Measurements from ENCODE around the gene WNK2.

WNK2 gene

DNA sequence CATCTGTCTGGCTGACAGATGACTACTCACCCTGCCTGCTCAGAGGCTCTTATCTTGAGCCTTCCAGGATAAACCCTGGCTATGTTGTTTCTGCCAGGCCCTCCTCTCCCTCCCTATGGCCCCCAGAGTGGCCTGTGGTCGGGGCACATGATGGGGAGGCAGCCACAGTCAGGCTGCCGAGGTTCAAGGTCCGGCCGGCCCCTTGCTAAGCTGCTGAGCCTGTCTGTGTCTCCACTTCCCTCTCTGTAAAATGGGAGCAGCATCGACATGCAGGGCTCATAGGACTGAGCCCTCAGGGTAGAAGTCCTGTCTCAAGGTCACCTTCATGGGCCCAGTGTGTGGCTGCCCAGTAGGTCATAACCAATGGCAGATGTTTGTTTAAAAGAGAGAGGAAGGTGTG, 28.5 kb downstream of the WNK2 start:
- no peak overlapping the region for H4K8ac ChIP-seq (ENCODE audit: low read length)
- no peak for DNase-seq
- WGBS = 68% methylated on average over 5 of the region's 5 CpGs
- no peak overlapping the region for H3K18ac ChIP-seq (ENCODE audit: low read depth in 1 of 2, low read length in 2 of 2)
- no peak overlapping the region for H2AK5ac ChIP-seq (ENCODE audit: low read length, severe bottlenecking)
- no peaks in the 10 kb centered on the region for H3K36me3 ChIP-seq (ENCODE audit: control insufficient read depth in 1 of 2, insufficient read depth in 2 of 2, low read depth in 1 of 2, low read length in 2 of 2)
- H3K4ac ChIP-seq (ENCODE audit: low read depth in 1 of 2, low read length in 2 of 2) = no peak overlapping the region
- no peak overlapping the region for H4K91ac ChIP-seq (ENCODE audit: low read length)
- H3K4me2 ChIP-seq (ENCODE audit: low read length, poor library complexity, severe bottlenecking) = no peak overlapping the region
- H3K9ac ChIP-seq (ENCODE audit: low read length) = no peak overlapping the region
- H3K4me3 ChIP-seq (ENCODE audit: insufficient read depth in 1 of 2, low read depth in 1 of 2, low read length in 2 of 2) = no peak overlapping the region
- no peak overlapping the region for H3K14ac ChIP-seq (ENCODE audit: low read length in 2 of 2)
- no peak overlapping the region for H3K23ac ChIP-seq (ENCODE audit: low read length in 2 of 2)
- H2BK15ac ChIP-seq (ENCODE audit: low read depth, poor library complexity, severe bottlenecking) = no peak overlapping the region
- no peaks in the 10 kb centered on the region for H3K79me1 ChIP-seq (replicated peaks; ENCODE audit: low read length, poor library complexity, severe bottlenecking)
- no peak overlapping the region for H2BK5ac ChIP-seq (ENCODE audit: low read depth, low read length, poor library complexity, severe bottlenecking)
- no peaks in the 10 kb centered on the region for H3K27me3 ChIP-seq (ENCODE audit: control insufficient read depth in 1 of 2, insufficient read depth in 1 of 2, low read length in 2 of 2)
- H2AFZ ChIP-seq (ENCODE audit: low read depth, low read length) = no peak overlapping the region
- no peak overlapping the region for H2BK12ac ChIP-seq (ENCODE audit: low read length in 2 of 2)
- H3K4me1 ChIP-seq (ENCODE audit: control insufficient read depth, insufficient read depth, low read depth, low read length) = no peaks in the 10 kb centered on the region
- H3K27ac ChIP-seq (ENCODE audit: low read length, poor library complexity, severe bottlenecking) = no peak overlapping the region
- peaks cover 14% of the 10 kb centered on the region for H3K9me3 ChIP-seq (ENCODE audit: control insufficient read depth, low read length)
- H2BK120ac ChIP-seq (ENCODE audit: low read depth, low read length) = no peak overlapping the region

DNA sequence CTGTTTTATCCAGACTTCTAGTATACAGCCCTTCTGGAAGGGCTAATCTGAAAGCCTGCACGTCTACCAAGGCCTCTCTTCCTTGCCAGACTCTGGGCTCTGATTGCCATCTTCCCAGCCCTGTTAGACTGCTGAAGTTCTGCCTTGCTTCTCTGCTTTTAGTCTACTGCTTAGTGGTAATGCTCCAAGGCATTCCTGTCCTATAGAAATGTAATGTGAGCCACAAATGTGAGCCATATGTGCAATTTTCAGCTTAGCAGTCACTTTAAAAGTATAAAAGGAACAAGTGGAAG, 32.1 kb downstream of the WNK2 start:
- H3K27ac ChIP-seq (ENCODE audit: low read length, poor library complexity, severe bottlenecking) = no peak overlapping the region

DNA sequence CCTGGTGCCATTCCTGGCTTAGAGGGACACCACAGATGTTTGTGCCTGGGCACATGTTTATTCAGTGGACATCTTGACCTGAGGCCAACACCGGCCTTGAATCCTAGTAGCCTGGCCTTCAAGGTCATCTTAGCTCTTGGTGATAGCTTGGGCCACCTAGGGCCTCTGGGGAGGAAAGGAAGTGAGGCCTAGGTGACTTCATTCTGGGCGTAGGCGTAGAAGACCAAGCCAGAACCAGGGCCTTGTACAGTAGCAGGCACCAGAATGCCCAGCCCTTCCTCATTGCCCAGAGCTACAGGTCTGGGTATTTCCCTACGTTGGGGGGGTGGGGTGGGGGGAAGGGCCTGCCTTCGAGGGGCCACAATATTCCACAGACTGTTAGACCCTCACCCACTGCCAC, 33.8 kb downstream of the WNK2 start:
- no peak overlapping the region for H3K14ac ChIP-seq (ENCODE audit: low read length in 2 of 2)
- H2AK5ac ChIP-seq (ENCODE audit: low read length, severe bottlenecking) = no peak overlapping the region
- no peak overlapping the region for H3K4me3 ChIP-seq (ENCODE audit: insufficient read depth in 1 of 2, low read depth in 1 of 2, low read length in 2 of 2)
- no peak overlapping the region for H2BK120ac ChIP-seq (ENCODE audit: low read depth, low read length)
- no peak overlapping the region for H3K4ac ChIP-seq (ENCODE audit: low read depth in 1 of 2, low read length in 2 of 2)
- H3K9me3 ChIP-seq (ENCODE audit: control insufficient read depth, low read length) = peaks cover 14% of the 10 kb centered on the region
- H3K36me3 ChIP-seq (ENCODE audit: control insufficient read depth in 1 of 2, insufficient read depth in 2 of 2, low read depth in 1 of 2, low read length in 2 of 2) = no peaks in the 10 kb centered on the region
- H4K8ac ChIP-seq (ENCODE audit: low read length) = no peak overlapping the region
- H2BK15ac ChIP-seq (ENCODE audit: low read depth, poor library complexity, severe bottlenecking) = no peak overlapping the region
- no peaks in the 10 kb centered on the region for H3K79me1 ChIP-seq (replicated peaks; ENCODE audit: low read length, poor library complexity, severe bottlenecking)
- WGBS = 65% methylated on average over 4 of the region's 5 CpGs
- no peaks in the 10 kb centered on the region for H3K4me1 ChIP-seq (ENCODE audit: control insufficient read depth, insufficient read depth, low read depth, low read length)
- no peak overlapping the region for H3K27ac ChIP-seq (ENCODE audit: low read length, poor library complexity, severe bottlenecking)
- no peak overlapping the region for H2BK5ac ChIP-seq (ENCODE audit: low read depth, low read length, poor library complexity, severe bottlenecking)
- no peak overlapping the region for H3K18ac ChIP-seq (ENCODE audit: low read depth in 1 of 2, low read length in 2 of 2)
- H2AFZ ChIP-seq (ENCODE audit: low read depth, low read length) = no peak overlapping the region
- H2BK12ac ChIP-seq (ENCODE audit: low read length in 2 of 2) = no peak overlapping the region
- no peaks in the 10 kb centered on the region for H3K27me3 ChIP-seq (ENCODE audit: control insufficient read depth in 1 of 2, insufficient read depth in 1 of 2, low read length in 2 of 2)
- DNase-seq = no peak
- H3K9ac ChIP-seq (ENCODE audit: low read length) = no peak overlapping the region
- no peak overlapping the region for H3K23ac ChIP-seq (ENCODE audit: low read length in 2 of 2)
- H3K4me2 ChIP-seq (ENCODE audit: low read length, poor library complexity, severe bottlenecking) = no peak overlapping the region
- H4K91ac ChIP-seq (ENCODE audit: low read length) = no peak overlapping the region

More for the DNA sequence above, 32.1 kb downstream of the WNK2 start:
- Histone ChIP-seq H3K4me2 (ENCODE audit: low read length, poor library complexity, severe bottlenecking) (no peak overlapping the region), H4K8ac (ENCODE audit: low read length) (no peak overlapping the region), H4K91ac (ENCODE audit: low read length) (no peak overlapping the region), H2BK15ac (ENCODE audit: low read depth, poor library complexity, severe bottlenecking) (no peak overlapping the region), H3K27me3 (ENCODE audit: control insufficient read depth in 1 of 2, insufficient read depth in 1 of 2, low read length in 2 of 2) (no peaks in the 10 kb centered on the region), H3K4me3 (ENCODE audit: insufficient read depth in 1 of 2, low read depth in 1 of 2, low read length in 2 of 2) (no peak overlapping the region), H2AFZ (ENCODE audit: low read depth, low read length) (no peak overlapping the region), H3K9me3 (ENCODE audit: control insufficient read depth, low read length) (peaks cover 14% of the 10 kb centered on the region), H3K14ac (ENCODE audit: low read length in 2 of 2) (no peak overlapping the region), H3K9ac (ENCODE audit: low read length) (no peak overlapping the region), H3K4me1 (ENCODE audit: control insufficient read depth, insufficient read depth, low read depth, low read length) (no peaks in the 10 kb centered on the region), H3K23ac (ENCODE audit: low read length in 2 of 2) (no peak overlapping the region), H3K36me3 (ENCODE audit: control insufficient read depth in 1 of 2, insufficient read depth in 2 of 2, low read depth in 1 of 2, low read length in 2 of 2) (no peaks in the 10 kb centered on the region), H3K79me1 (replicated peaks; ENCODE audit: low read length, poor library complexity, severe bottlenecking) (no peaks in the 10 kb centered on the region), H3K18ac (ENCODE audit: low read depth in 1 of 2, low read length in 2 of 2) (no peak overlapping the region), H2AK5ac (ENCODE audit: low read length, severe bottlenecking) (no peak overlapping the region), H2BK120ac (ENCODE audit: low read depth, low read length) (no peak overlapping the region), H2BK5ac (ENCODE audit: low read depth, low read length, poor library complexity, severe bottlenecking) (no peak overlapping the region), H2BK12ac (ENCODE audit: low read length in 2 of 2) (no peak overlapping the region), H3K4ac (ENCODE audit: low read depth in 1 of 2, low read length in 2 of 2) (no peak overlapping the region)
- 50% methylated on average over 1 of the region's 1 CpG for WGBS
- no peak for DNase-seq

DNA sequence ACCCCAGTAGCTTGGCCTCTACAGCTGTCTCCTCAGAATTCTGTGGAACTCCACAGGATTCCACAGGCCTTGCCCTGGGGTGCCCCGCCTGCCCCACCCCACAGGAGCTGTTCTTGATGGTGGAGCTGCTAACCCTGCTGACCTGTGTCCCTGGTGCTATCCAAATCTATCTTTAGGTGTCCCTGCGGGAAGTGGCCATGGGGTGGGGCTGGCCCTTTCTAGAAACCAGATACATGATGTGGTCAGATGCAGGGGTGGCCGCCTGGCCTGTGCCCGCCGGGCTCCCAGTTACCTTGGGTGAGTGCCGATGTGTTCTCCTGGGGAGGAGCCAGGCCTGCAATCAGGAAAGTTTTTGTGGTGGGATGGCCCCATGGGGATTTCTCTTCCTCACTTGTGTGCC, 34.2 kb downstream of the WNK2 start:
- Histone ChIP-seq H3K9me3 (ENCODE audit: control insufficient read depth, low read length) (peaks cover 14% of the 10 kb centered on the region), H2BK120ac (ENCODE audit: low read depth, low read length) (no peak overlapping the region), H2BK12ac (ENCODE audit: low read length in 2 of 2) (no peak overlapping the region), H3K27ac (ENCODE audit: low read length, poor library complexity, severe bottlenecking) (no peak overlapping the region), H3K4me1 (ENCODE audit: control insufficient read depth, insufficient read depth, low read depth, low read length) (peaks cover 2% of the 10 kb centered on the region), H3K18ac (ENCODE audit: low read depth in 1 of 2, low read length in 2 of 2) (no peak overlapping the region), H4K8ac (ENCODE audit: low read length) (no peak overlapping the region), H2AFZ (ENCODE audit: low read depth, low read length) (no peak overlapping the region), H3K9ac (ENCODE audit: low read length) (no peak overlapping the region), H3K27me3 (ENCODE audit: control insufficient read depth in 1 of 2, insufficient read depth in 1 of 2, low read length in 2 of 2) (no peaks in the 10 kb centered on the region), H3K36me3 (ENCODE audit: control insufficient read depth in 1 of 2, insufficient read depth in 2 of 2, low read depth in 1 of 2, low read length in 2 of 2) (no peaks in the 10 kb centered on the region), H2BK15ac (ENCODE audit: low read depth, poor library complexity, severe bottlenecking) (no peak overlapping the region), H3K79me1 (replicated peaks; ENCODE audit: low read length, poor library complexity, severe bottlenecking) (no peaks in the 10 kb centered on the region), H3K4me3 (ENCODE audit: insufficient read depth in 1 of 2, low read depth in 1 of 2, low read length in 2 of 2) (no peak overlapping the region), H4K91ac (ENCODE audit: low read length) (no peak overlapping the region), H3K4me2 (ENCODE audit: low read length, poor library complexity, severe bottlenecking) (no peak overlapping the region), H2BK5ac (ENCODE audit: low read depth, low read length, poor library complexity, severe bottlenecking) (no peak overlapping the region), H3K23ac (ENCODE audit: low read length in 2 of 2) (no peak overlapping the region), H3K4ac (ENCODE audit: low read depth in 1 of 2, low read length in 2 of 2) (no peak overlapping the region), H2AK5ac (ENCODE audit: low read length, severe bottlenecking) (no peak overlapping the region), H3K14ac (ENCODE audit: low read length in 2 of 2) (no peak overlapping the region)
- WGBS = 93% methylated on average over 6 of the region's 6 CpGs
- DNase-seq = no peak
